Measurements from ENCODE around the gene EYA2.

EYA2 gene

GRCh38 chr20:46933150-46933549 lies 38.5 kb downstream of the EYA2 start:
- DNase-seq = no peak

DNA sequence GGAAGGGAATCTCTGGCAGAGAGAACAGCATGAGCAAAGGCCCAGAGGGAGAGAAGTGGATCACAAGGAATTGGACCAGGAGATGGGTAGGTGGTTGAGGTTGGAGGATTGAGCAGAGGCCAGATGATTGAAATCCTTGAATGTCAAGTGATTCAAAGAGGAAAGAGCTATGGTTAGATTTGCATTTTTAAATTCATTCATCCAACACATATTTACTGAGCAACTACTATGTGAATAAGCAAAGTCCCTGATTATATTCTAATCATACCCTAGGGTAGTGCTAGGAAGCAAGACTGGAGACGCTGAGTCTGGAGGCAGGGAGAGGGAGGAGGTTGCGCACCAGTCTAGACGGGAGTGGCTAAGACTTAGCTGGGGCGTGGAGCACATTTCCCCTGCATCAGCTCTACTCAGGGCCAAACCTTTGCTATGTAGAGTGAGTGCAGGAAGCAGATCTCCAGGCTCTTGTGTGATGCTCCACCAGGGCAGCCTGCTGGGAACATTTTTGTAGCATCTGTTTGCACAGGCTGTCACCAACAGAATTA lies 40.2 kb downstream of the EYA2 start:
- no peak for DNase-seq

- no peak for DNase-seq
Observed at GRCh38 chr20:46935394-46936017, 40.9 kb downstream of the EYA2 start.

DNA sequence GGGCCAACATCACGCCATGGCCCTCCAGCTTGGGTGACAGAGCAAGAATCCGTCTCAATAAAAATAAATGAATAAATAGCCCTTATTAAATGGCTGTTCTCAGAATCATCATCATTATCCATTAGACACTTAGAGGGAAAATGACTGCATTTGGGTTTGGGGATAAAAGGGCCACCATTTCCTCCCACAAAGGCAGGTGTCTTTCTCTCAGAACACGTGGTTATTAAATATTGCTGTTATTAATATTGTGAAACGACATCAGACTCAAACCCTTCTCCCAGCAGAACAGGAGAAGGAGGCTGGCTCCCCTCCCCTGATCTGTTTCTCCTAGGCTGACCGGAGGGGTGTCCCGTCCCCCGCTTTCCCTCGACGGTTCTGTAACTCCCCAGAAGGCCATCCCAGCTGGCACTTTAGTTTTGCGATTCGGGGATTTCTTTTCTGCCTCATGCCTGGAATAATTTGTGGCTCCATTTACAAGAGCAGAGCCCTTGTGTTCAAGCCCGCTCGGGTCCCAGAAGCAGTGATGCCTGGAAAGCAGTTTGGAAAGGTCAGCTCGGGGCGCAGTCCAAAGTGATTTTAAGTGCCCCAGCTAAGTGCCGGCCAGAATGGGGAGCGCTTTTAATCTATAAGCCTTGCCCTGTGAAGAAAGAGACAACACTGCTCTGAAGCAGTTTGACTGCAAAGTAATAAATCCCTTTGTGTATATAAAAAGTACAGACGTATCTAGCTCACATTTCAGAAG lies 41.9 kb downstream of the EYA2 start:
- no peak for DNase-seq

- no peak for DNase-seq
Observed at GRCh38 chr20:46937157-46937523, 42.5 kb downstream of the EYA2 start.

DNA sequence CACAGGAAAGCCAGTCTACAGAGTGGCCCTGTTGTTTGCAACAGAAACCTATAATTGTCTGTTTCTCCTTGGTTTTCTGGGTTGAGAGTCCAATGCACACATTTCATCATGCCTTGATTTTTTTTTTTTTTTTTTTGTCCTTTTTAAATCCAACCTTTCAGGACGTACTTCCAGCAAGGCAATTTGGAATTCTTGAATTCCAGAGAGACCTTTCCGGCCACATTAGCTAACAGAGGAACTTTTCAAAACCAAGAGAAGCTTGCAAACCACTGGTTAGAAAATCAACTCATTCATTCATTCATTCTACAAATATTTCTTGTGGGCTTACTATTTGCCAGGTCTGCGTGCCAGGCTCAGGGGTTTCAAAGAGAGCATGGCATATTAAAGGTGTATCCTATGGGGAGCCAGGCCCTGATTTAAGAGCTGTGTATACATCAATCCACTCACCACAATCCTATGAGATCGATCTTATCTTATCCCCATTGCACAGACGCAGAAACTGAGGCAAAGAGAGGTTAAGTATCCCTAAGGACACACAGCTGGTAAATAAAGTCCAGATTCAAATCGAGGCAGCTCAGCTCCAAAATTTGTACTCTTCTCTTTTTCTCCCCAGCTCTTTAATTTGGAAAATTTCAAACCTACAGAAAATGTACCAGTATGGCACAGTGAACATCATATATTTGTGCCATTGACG lies 43.0 kb downstream of the EYA2 start:
- no peak for DNase-seq

DNA sequence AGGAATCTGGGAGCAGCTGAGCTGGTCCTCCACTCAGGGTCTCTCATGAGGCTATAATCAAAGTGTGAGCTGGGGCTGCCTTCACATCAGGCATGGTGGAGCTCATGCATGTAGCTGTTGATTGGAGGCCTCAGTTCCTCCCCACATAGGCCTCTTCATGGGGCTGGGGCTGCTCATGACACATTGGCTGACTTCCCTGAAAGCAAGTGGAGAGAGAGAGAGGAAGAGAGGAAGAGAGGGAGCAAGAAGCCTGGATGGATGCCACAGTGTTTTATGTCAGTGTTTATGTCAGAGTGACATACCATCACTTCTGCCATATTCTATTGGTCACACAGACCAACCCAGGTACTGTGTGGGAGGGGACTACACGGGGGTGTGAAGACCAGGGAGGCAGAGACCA lies 43.8 kb downstream of the EYA2 start:
- no peak for DNase-seq

DNA sequence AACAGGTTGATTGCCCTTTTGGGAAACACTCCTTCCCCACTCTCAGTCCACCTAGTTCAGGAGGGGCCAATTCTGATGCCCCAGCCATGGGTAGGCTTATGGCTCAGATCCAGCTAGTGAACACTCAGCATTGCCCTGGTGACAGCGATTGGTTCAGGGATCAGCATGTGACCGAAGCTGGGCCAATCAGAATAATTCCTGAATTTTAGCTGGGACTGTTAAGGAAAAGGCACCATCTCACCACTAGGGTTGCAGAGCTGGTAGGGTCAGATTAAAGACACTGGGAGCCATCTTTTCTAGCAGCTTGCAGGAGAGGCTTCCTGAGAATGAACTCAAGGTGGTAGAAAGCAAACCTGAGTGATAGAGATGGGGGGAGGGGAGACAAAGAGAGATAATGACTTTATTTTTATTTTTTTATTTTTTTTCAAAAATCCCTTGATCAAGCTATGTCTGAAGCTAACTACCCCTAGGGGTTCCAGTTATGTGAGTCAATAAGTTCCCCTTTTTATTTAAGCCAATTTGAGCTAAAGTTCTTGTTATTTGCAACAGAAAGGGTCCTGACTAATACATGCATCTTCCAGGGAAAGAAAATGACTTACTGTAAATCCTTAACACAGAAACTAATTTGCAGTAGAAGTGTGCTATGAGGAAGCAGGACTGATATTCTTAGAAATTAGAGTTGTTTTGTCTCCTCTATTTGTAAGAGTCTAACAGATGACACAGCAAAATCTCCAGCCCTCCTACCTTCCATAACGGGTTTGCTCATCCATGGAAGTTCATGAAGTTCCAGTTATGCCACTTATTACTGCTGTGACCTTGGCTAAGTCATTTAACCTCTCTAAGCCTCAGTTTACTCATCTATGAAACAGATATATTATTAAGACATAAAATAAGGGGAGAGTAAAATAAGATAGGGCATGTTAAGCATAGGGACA lies 44.7 kb downstream of the EYA2 start:
- DNase-seq = no peak

DNA sequence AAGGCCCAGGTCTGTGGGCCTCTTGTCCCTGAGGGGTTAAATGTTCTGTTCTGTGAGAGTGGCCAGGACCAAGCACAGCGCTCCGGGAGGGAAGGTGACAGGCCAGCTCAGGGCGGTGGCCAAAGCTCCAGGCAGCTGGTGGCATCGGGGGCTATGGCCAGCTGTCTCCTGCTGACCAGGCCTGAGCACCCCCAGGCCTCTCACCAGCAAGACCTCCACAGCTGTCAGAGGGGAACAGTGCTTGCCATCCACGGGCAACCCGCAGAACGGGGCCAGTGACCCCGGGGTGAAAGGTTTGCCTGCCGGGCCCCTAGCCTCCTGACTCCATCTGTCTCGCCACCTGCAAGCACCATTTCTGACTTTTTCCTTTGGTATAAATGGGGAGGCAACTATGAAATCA lies 46.0 kb downstream of the EYA2 start:
- no peak for DNase-seq

DNA sequence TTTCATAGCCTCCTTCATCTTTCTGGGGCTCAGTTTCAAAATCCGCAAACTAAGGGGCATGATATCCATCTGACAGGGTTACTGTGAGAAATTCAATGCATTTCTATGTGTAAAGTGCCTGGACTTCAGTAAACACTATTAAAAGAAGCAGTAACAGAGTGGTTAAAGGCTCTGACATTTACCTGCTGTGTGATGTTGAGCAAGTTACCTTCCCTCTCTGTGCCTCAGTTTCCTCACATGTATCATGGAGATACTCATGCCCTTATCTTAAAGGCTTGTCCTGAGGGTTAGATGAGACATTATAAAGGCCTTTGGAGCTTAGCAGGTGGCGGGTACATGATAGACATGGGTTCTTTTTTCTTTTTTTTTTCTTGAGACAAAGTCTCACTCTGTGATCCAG lies 46.8 kb downstream of the EYA2 start:
- no peak for DNase-seq

- DNase-seq = no peak
Observed at GRCh38 chr20:46943861-46944591, 49.4 kb downstream of the EYA2 start.

- DNase-seq = no peak
Observed at GRCh38 chr20:46945465-46945864, 50.8 kb downstream of the EYA2 start.

- no peak for DNase-seq
Observed at GRCh38 chr20:46946181-46946624, 51.6 kb downstream of the EYA2 start.

DNA sequence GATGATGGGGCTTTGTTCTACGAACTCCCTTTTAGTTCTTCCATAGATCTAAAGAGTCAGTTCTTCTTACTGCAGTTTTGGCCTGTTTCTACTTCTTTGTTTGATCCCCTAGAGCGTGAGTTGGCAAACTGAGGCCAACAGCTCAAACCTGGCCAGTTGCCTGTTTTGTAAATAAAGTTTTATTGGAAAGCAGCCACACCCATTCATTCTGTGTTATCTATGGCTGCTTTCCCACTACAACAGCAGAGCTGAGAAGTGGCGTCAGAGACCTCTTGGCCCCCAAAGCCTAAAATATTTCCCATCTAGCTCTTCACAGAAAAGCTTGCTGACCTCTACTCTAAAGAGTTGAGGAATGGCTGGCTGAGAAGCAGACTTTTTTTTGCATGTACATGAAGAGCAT lies 52.2 kb downstream of the EYA2 start:
- DNase-seq = no peak

GRCh38 chr20:46948081-46948480 lies 53.4 kb downstream of the EYA2 start:
- DNase-seq = no peak

DNA sequence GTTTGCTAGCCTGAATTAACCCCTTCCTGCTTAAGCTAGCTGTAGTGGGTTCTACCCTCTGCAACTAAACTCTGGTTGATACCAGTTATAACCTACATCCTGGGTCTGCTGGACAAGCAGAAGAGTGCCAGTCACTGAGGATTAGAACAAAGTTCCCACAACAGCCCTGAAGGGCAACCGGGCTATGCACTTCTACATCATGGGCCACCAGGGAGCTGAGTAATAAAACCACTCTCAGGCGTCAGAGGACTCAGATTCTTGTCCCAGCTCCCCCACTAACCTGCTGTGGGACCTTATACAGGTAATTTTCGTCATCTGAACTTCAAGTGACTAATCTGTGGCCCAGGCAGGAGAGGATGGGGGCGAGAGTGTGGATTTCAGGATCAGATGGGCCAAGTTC lies 56.8 kb downstream of the EYA2 start:
- no peak for DNase-seq

DNA sequence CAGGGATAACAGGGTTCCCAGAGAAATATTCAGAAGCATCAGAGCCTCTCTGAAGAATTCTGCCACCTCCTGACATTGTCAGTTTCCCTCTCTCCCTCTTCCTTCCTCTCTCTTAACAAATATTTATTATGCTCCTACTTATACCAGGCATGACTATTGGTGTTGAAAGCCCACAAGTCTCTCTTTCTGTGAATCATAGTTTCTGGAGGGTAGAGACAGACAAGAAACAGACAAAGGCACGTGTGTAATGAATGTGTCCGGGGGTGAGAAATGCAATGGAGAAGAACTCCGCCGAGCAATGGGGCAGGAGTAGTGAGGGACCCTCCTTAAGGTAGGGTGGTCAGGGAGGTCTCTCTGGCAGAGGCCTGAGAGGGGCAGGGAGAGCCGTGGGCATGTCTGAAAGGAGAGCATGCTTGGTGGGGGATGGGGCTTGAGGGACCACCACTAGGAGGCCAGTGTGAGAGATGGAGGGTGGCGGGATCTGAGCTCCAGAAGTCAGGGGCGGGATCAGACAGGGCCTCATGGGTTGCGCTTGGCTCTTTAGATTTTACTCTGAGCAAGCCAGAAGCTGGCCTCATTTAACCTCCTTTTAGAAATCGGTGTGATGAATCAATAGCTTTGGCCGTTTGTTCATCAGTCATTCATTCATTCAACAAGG lies 57.3 kb downstream of the EYA2 start:
- no peak for DNase-seq

DNA sequence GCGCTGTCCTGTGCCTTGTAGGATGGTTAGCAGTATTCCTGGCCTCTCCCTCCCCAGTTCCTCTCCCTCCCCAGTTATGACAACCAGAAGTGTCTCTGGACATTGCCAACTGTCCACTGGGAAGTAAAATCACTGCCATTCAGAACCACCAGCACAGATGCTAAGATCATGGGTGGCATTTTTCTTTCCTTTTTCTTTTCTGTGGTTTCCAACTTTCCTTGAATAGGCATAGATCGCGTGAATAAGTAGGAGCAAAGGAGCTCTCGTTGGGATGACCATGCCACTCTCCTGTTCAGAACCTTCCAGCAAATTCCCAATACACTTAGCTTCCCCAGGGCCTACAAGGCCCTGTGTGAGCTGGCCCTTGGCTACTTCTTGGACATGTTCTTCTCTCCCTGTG lies 59.0 kb downstream of the EYA2 start:
- DNase-seq = no peak

- no peak for DNase-seq
Observed at GRCh38 chr20:46954490-46955038, 59.9 kb downstream of the EYA2 start.

- DNase-seq = no peak
Observed at GRCh38 chr20:46955601-46956556, 61.2 kb downstream of the EYA2 start.
